22Rv1 (cell line): ENCODE results near the gene MEGF11.

Source experiments
- ZFX ChIP-seq: fragments of 450-650 bp; IDR thresholded peaks from 2 replicates; pipeline ENCODE4 v1.6.1; 2017; ENCODE audit warnings: antibody characterized with exemption, borderline replicate concordance
- TF ChIP-seq, protein P1 (sequence below): fragments of 450-650 bp; IDR thresholded peaks from 2 replicates; pipeline ENCODE4 v1.5.1; 2017; ENCODE audit warnings: mild to moderate bottlenecking

DNA sequence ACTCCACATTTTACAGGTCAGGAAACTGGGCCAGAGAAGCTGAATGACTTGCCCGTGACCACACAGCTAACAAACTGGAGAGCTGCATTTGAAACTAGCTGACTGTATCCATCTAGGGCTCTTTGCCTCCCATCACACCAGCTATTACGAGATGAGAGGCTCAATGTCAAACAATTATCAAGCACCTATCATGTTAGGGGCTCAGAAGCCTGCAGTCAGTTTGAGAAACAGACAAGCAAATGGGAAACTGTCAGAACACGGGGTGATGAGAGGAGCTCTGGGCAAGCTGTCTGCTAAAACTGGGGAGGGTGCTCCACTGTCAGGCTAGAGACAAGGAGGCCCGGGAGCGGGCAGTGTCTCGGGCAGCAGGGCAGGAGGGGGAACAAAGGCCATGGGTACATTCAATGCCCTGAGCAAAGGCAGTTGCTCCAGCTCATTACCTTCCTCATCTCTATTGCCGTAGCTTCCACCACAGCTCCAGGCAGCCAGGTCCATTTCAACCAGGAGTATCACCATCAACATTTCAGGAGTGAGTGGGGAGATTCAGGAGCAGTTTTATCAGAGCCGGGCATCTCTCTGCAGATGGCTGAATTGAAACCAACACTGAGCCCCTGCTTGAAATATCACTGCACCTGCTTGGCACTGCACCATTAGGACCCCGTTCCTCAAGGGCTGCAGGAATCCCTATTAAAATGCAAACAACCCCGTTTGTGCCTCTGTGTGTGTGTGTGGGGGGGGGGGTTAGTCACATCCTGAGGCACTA, 261.6 kb downstream of the MEGF11 start:
- TF ChIP-seq, protein P1, sequence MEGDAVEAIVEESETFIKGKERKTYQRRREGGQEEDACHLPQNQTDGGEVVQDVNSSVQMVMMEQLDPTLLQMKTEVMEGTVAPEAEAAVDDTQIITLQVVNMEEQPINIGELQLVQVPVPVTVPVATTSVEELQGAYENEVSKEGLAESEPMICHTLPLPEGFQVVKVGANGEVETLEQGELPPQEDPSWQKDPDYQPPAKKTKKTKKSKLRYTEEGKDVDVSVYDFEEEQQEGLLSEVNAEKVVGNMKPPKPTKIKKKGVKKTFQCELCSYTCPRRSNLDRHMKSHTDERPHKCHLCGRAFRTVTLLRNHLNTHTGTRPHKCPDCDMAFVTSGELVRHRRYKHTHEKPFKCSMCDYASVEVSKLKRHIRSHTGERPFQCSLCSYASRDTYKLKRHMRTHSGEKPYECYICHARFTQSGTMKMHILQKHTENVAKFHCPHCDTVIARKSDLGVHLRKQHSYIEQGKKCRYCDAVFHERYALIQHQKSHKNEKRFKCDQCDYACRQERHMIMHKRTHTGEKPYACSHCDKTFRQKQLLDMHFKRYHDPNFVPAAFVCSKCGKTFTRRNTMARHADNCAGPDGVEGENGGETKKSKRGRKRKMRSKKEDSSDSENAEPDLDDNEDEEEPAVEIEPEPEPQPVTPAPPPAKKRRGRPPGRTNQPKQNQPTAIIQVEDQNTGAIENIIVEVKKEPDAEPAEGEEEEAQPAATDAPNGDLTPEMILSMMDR, result no peak
- TF ChIP-seq ZFX, result no peak
